GM06990 (cell line): ENCODE data around the gene SYNE1.

Experiments used
- DNase-seq: peaks from one replicate; pipeline ENCODE4 v3.0.0-alpha.2; 2011; ENCODE audit not compliant: insufficient read length; ENCODE audit errors: extremely low read depth
- H3K27me3 ChIP-seq: replicated peaks from 2 replicates; pipeline ENCODE4 v1.6.0; 2011; ENCODE audit warnings: low read length; ENCODE audit not compliant: control insufficient read depth, insufficient read depth
- H3K36me3 ChIP-seq: 2 replicates; pipeline ENCODE4 v1.5.1; 2011; ENCODE audit warnings: low read length; ENCODE audit not compliant: control insufficient read depth, insufficient read depth
- H3K4me3 ChIP-seq: replicated peaks from 2 replicates; pipeline ENCODE4 v1.5.1; 2011; ENCODE audit warnings: low read depth, mild to moderate bottlenecking, control low read depth, low read length
- TF ChIP-seq, protein P1 (sequence below): IDR thresholded peaks from 2 replicates; pipeline ENCODE4 v1.5.1; 2011; ENCODE audit warnings: low read length, control low read depth, mild to moderate bottlenecking, inconsistent platforms; ENCODE audit not compliant: insufficient read depth, poor library complexity, severe bottlenecking

SYNE1 gene

DNA sequence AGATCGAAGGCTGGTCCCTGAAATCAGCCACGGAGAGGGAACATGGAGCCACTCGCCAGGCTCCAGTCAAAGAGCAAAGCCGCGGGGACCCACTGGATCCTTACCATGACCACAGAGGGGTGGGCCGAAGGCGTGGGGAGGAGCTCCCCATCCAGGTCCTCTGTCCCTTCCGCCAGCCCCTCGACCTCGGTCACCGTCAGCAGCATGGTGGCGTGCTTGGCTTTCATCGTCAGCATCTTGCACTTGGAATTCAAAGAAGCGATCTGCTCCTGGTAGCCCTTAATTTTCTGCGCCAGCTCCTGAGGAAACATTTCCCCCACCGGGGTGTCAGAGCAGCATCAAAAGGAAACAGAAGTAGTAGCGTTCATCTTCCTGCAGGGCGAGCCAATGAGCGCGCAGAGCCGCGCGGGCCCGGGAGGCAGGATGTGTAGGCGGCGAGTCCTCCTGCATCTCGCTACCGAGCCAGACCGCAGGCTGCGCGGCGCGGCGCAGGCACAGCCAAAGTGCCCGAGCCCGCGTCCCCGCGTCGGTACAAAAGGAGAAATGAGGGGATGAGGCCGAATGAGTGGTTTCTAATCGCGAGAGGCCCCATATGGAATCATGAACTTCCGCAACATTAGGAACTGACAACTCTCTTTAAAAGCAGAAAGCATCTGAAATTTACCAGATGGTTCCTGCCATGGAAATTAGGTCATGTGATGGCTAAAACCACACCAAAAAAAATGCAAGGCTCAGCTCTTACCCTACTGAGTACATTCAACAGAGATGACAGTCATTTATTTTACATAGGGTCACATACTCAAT lies 335.2 kb downstream of the SYNE1 start:
- peak; percentile 96 for DNase-seq
- Histone ChIP-seq H3K27me3 (no peaks in the 10 kb centered on the region), H3K4me3 (peak overlapping the region; percentile 82), H3K36me3 (no peaks in the 10 kb centered on the region)
- TF ChIP-seq, protein P1, sequence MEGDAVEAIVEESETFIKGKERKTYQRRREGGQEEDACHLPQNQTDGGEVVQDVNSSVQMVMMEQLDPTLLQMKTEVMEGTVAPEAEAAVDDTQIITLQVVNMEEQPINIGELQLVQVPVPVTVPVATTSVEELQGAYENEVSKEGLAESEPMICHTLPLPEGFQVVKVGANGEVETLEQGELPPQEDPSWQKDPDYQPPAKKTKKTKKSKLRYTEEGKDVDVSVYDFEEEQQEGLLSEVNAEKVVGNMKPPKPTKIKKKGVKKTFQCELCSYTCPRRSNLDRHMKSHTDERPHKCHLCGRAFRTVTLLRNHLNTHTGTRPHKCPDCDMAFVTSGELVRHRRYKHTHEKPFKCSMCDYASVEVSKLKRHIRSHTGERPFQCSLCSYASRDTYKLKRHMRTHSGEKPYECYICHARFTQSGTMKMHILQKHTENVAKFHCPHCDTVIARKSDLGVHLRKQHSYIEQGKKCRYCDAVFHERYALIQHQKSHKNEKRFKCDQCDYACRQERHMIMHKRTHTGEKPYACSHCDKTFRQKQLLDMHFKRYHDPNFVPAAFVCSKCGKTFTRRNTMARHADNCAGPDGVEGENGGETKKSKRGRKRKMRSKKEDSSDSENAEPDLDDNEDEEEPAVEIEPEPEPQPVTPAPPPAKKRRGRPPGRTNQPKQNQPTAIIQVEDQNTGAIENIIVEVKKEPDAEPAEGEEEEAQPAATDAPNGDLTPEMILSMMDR: peak; percentile 69

DNA sequence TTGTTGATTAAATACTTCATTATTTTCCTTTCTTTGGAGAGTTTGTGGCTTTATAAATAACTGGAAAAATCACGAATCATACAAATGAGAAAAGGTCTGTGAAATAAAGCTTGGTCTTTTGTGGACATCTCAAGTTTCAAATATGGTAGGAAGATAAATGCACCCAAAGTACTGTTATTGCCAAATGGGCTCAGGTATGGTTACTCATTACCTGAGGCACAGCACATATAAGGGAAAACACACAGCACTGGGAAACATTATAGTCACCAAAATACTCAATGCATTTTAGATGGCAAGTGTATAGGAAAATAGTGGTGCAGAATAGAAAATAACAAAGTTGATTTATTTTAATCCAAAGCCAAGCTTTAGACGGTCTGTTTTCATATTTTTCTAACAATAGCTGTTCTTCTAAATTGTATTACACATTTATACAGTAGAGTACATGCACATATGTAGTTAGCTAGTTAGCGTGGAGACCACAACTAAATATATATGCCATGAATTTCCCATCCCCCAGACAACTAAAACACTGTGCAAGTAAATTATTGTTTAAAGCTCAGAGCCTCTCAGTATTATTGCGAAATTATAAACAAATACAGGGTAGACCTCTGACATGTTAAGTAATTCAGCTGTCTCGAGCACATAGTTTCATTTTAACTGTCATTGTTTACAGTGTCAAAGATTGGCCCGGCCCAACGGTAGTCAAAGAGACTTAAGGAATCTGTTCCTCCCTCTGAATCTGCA lies 336.0 kb downstream of the SYNE1 start:
- TF ChIP-seq, protein P1: no peak
- DNase-seq: no peak
- peak overlapping the region; percentile 82 for H3K4me3 ChIP-seq
- H3K27me3 ChIP-seq: no peaks in the 10 kb centered on the region
- no peaks in the 10 kb centered on the region for H3K36me3 ChIP-seq

DNA sequence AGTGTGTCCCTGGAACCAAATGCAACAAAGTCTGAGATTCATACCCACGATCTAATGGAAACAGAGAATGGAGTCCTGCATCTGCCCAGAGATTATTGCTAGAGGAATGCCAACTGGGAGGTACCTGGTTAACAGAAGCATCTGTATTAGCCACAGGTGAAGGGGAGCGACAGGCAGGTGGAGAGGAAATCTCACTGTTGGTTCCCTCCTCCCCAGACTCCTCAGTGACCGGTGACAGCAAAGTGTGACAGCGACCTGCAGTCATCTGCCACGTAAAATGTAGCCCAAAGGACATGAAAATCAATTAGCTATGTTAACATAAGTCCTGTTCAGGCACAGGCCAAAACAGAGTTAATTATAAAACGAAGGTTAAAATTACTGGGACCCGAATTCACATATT lies 336.6 kb downstream of the SYNE1 start:
- Histone ChIP-seq H3K36me3 (no peaks in the 10 kb centered on the region), H3K4me3 (peak overlapping the region; percentile 82), H3K27me3 (no peaks in the 10 kb centered on the region)
- no peak for DNase-seq
- TF ChIP-seq, protein P1: no peak

DNA sequence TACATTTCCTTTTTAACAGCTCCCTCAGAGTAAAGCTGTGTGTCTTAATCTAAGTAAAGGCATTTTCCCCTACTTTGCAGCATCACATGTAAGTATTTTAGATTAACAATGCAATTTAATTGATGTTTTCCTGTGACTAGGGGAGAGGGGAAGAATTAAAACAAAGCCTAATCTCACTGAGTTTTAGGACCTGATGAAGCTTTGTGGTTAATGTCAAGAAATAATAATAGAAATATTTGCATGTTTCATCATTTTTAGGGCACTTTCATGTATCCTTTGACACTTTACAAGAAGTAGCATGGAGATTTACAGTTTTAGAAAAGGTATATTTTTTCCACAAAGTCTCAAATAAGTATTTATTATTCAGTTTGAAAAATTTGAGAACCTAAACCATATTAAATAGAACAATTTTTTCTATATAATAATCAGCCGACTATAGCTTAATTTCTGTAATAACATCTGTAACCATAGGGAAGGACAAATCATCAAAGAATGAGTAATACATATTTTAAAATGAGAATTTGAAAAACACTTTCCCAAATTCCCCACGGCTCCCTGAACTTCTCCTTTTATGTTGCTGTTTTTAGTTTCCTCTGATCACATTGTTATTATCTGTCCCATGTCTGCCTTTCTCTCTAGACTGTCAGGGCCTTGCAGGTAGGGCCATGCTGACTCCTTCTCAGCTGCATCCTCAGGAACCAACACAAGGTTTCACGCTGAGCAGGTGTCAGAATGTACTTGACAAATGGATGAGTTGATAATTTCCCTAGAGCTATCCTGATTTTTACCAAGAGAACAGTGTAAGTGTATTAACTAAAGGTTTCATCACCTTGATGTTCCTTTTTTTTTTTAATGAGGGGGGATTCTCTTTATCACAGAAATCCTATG lies 338.1 kb downstream of the SYNE1 start:
- DNase-seq: no peak
- TF ChIP-seq, protein P1: no peak
- peak overlapping the region; percentile 22 for H3K4me3 ChIP-seq

DNA sequence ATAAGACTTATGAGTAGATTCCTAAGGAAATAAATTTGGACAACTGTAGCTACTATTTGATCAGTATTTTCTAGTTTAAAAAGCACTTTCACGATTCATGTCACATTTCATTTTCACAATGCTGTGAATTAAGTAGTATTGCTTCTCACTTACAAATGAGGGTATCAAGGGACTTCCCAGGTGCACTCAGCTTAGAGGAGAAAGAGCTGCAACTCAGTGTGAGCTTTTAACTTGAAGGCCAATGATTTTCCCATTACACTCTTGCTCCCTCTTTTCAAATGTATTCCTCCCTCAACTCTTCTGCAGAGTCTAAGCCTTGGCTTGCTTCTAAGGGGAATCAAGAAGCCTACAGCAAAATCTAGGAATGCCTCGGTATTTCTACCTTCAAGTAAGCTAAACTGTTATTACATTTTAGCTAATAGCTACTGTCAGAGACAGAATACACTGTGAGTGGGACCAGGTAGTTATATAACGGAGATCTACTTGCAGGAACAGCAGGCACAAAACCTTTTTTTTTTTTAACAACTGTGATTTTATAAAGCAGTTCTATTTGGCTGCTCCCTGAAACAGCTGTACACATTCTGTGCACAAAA lies 339.0 kb downstream of the SYNE1 start:
- DNase-seq: no peak
- H3K36me3 ChIP-seq: peaks cover 2% of the 10 kb centered on the region
- TF ChIP-seq, protein P1: no peak
- H3K27me3 ChIP-seq: no peaks in the 10 kb centered on the region
- H3K4me3 ChIP-seq: peak overlapping the region; percentile 17; the same call in 1 of the 2 replicates

More for the DNA sequence above, 338.1 kb downstream of the SYNE1 start:
- Histone ChIP-seq H3K27me3 (no peaks in the 10 kb centered on the region), H3K36me3 (no peaks in the 10 kb centered on the region)
